Vagina (tissue), 2 donors: ENCODE data around the gene CTNND2. TPM values are rescaled to one million over a fixed set of nuclear protein-coding genes. Genes with fewer than 3 reads are reported as not detected.

Experiments
- DNase-seq, 2 donors: peaks; one replicate each; pipeline ENCODE4 v3.0.0-alpha.2; 2017; ENCODE audit errors: extremely low spot score in 2 of 2
- H3K27ac ChIP-seq: fragments of 200-600 bp; sonication (generic); one replicate; pipeline ENCODE4 v1.5.1; 2019
- H3K27me3 ChIP-seq: fragments of 200-600 bp; sonication (generic); one replicate; pipeline ENCODE4 v1.5.1; 2019
- H3K36me3 ChIP-seq, 2 donors: fragments of 200-600 bp; sonication (generic); one replicate each; pipeline ENCODE4 v1.5.1; 2017 to 2019
- H3K4me1 ChIP-seq: fragments of 200-600 bp; sonication (generic); one replicate; pipeline ENCODE4 v1.5.1; 2019
- H3K4me3 ChIP-seq, 2 donors: fragments of 200-600 bp; sonication (generic); 1 replicate in 1 of 2; 2 replicates in 1 of 2; pipeline ENCODE4 v1.5.1; 2016 to 2019
- H3K9me3 ChIP-seq: fragments of 200-600 bp; sonication (generic); one replicate; pipeline ENCODE4 v1.5.1; 2019
- CTCF ChIP-seq, 3 experiments: fragments of 450-650 bp in 2 of 3; fragments of 200-600 bp in 1 of 3; sonication (generic) in 1 of 3; IDR thresholded peaks; one replicate each; pipeline ENCODE4 v1.5.1; 2017 to 2019; ENCODE audit warnings: antibody characterized with exemption in 3 of 3, mild to moderate bottlenecking in 2 of 3, moderate library complexity in 2 of 3
- POLR2A ChIP-seq, 2 donors: fragments of 450-650 bp; IDR thresholded peaks; one replicate each; pipeline ENCODE4 v1.6.1; 2017; ENCODE audit warnings: antibody characterized with exemption in 2 of 2, mild to moderate bottlenecking in 2 of 2, moderate library complexity in 2 of 2
- POLR2AphosphoS5 ChIP-seq, 2 donors: sonication (generic); formaldehyde crosslinking; IDR thresholded peaks; one replicate each; pipeline ENCODE4 v1.9.0; 2017; ENCODE audit warnings: antibody characterized with exemption in 2 of 2, mild to moderate bottlenecking in 2 of 2, low read depth in 1 of 2; ENCODE audit not compliant: insufficient read depth in 1 of 2
- intact Hi-C: fragments of 100-400 bp; cut with DNase I; formaldehyde crosslinking; loops from one replicate; pipeline ENCODE4 v1.15.1; 2023
- total RNA-seq: library from RNA; depleted of rRNA; stranded (reverse); fragments of >200 nt; gene quantifications from one replicate; pipeline ENCODE4 v1.2.3, GENCODE V29; 2016

Gene CTNND2
- total RNA-seq, 1 donor from 2014 or later, result 1.7 TPM

- H3K4me3 ChIP-seq, result no peak overlapping the region
- TF ChIP-seq CTCF (IDR thresholded peaks at IDR 0.05), result no peak
- TF ChIP-seq POLR2AphosphoS5 (IDR thresholded peaks at IDR 0.05; ENCODE audit: insufficient read depth in 1 of 2, low read depth in 1 of 2), result no peak
- TF ChIP-seq POLR2A (IDR thresholded peaks at IDR 0.05), result no peak
- DNase-seq, result no peak
- intact Hi-C loops, result no loop called here
- no peaks in the 10 kb centered on the region for H3K4me1 ChIP-seq
- no peaks in the 10 kb centered on the region for H3K27me3 ChIP-seq
- H3K27ac ChIP-seq, result no peak overlapping the region
- no peaks in the 10 kb centered on the region for H3K36me3 ChIP-seq
- no peaks in the 10 kb centered on the region for H3K9me3 ChIP-seq
Observed at GRCh38 chr5:11258001-11258400, 646.2 kb downstream of the CTNND2 start.

- no peaks in the 10 kb centered on the region for H3K9me3 ChIP-seq
- H3K4me3 ChIP-seq, result no peak overlapping the region
- DNase-seq, result no peak
- no peak for TF ChIP-seq CTCF (IDR thresholded peaks at IDR 0.05)
- no peak for TF ChIP-seq POLR2A (IDR thresholded peaks at IDR 0.05)
- TF ChIP-seq POLR2AphosphoS5 (IDR thresholded peaks at IDR 0.05; ENCODE audit: insufficient read depth in 1 of 2, low read depth in 1 of 2), result no peak
- no peaks in the 10 kb centered on the region for H3K36me3 ChIP-seq
- intact Hi-C loops, result no loop called here
- no peaks in the 10 kb centered on the region for H3K27me3 ChIP-seq
- H3K27ac ChIP-seq, result no peak overlapping the region
- no peaks in the 10 kb centered on the region for H3K4me1 ChIP-seq
Observed at GRCh38 chr5:11252523-11252922, 651.7 kb downstream of the CTNND2 start.

GRCh38 chr5:11252075-11252474 lies 652.2 kb downstream of the CTNND2 start:
- Histone ChIP-seq H3K4me1 (no peaks in the 10 kb centered on the region), H3K4me3 (no peak overlapping the region), H3K36me3 (no peaks in the 10 kb centered on the region), H3K27me3 (no peaks in the 10 kb centered on the region), H3K9me3 (no peaks in the 10 kb centered on the region), H3K27ac (no peak overlapping the region)
- intact Hi-C loops, result no loop called here
- no peak for DNase-seq
- TF ChIP-seq CTCF (IDR thresholded peaks at IDR 0.05), result no peak
- no peak for TF ChIP-seq POLR2A (IDR thresholded peaks at IDR 0.05)
- TF ChIP-seq POLR2AphosphoS5 (IDR thresholded peaks at IDR 0.05; ENCODE audit: insufficient read depth in 1 of 2, low read depth in 1 of 2), result no peak

- TF ChIP-seq CTCF (IDR thresholded peaks at IDR 0.05), result no peak
- Histone ChIP-seq H3K4me1 (no peaks in the 10 kb centered on the region), H3K9me3 (no peaks in the 10 kb centered on the region), H3K4me3 (no peak overlapping the region), H3K36me3 (no peaks in the 10 kb centered on the region), H3K27ac (no peak overlapping the region), H3K27me3 (no peaks in the 10 kb centered on the region)
- no peak for DNase-seq
- intact Hi-C loops, result no loop called here
Observed at GRCh38 chr5:11251247-11251646, 653.0 kb downstream of the CTNND2 start.

- no peak for DNase-seq
- intact Hi-C loops, result no loop called here
- TF ChIP-seq POLR2A (IDR thresholded peaks at IDR 0.05) (no peak), CTCF (IDR thresholded peaks at IDR 0.05) (no peak), POLR2AphosphoS5 (IDR thresholded peaks at IDR 0.05; ENCODE audit: insufficient read depth in 1 of 2, low read depth in 1 of 2) (no peak)
- H3K36me3 ChIP-seq, result no peaks in the 10 kb centered on the region
- no peak overlapping the region for H3K27ac ChIP-seq
- H3K9me3 ChIP-seq, result no peaks in the 10 kb centered on the region
- H3K4me1 ChIP-seq, result no peaks in the 10 kb centered on the region
- H3K4me3 ChIP-seq, result no peak overlapping the region
- H3K27me3 ChIP-seq, result no peaks in the 10 kb centered on the region
Observed at GRCh38 chr5:11248966-11249365, 655.3 kb downstream of the CTNND2 start.
